22Rv1 (cell line): ENCODE results near the gene NUDC.

Experiments used
- H3K27ac ChIP-seq: fragments of 450-650 bp; 2 replicates; pipeline ENCODE4 v1.5.1; 2017
- CTCF ChIP-seq: fragments of 450-650 bp; IDR thresholded peaks from 2 replicates; pipeline ENCODE4 v1.5.1; 2017; ENCODE audit warnings: mild to moderate bottlenecking
- ZFX ChIP-seq: fragments of 450-650 bp; IDR thresholded peaks from 2 replicates; pipeline ENCODE4 v1.6.1; 2017; ENCODE audit warnings: antibody characterized with exemption, borderline replicate concordance

NUDC gene

GRCh38 chr1:26993237-26994019, 71.9 kb downstream of the NUDC start, which contains the start of gene TRNP1:
Gene TRNP1 (plus strand): TSS chr1:26993692. CDS start chr1:26993787, 95 bp downstream.
- TF ChIP-seq CTCF (no peak), ZFX (no peak)
- peak within 1 kb of the TSS; percentile 71 for H3K27ac ChIP-seq

- TF ChIP-seq ZFX (no peak), CTCF (no peak)
- H3K27ac ChIP-seq, result peak overlapping the region; percentile 71
Observed at GRCh38 chr1:26994020-26994786, 72.7 kb downstream of the NUDC start.

- TF ChIP-seq ZFX (no peak), CTCF (no peak)
- H3K27ac ChIP-seq, result peak overlapping the region; percentile 71
Observed at GRCh38 chr1:26994787-26995517, 73.4 kb downstream of the NUDC start.

GRCh38 chr1:26996024-26996423, 74.5 kb downstream of the NUDC start:
- no peak for TF ChIP-seq ZFX
- TF ChIP-seq CTCF, result no peak
- peak overlapping the region; percentile 71 for H3K27ac ChIP-seq
